Mesenteric fat pad (tissue), 1 donor: ENCODE measurements around the gene MYLIP. TPM values are rescaled to one million over a fixed set of nuclear protein-coding genes. Genes with fewer than 3 reads are reported as not detected.

Experiments
- DNase-seq: peaks from one replicate; pipeline ENCODE4 v3.0.0-alpha.2; 2020; ENCODE audit warnings: low spot score
- total RNA-seq: library from RNA; stranded (reverse); fragmentation: NEBNext Ultra II Directional; extraction: Animal tissue kit (Norgen Biotek cat#: 25700); gene quantifications from one replicate; pipeline ENCODE4 v1.2.1, GENCODE V29; 2021
- donor health status: DM: yes; HTN: yes; CAD: no.

Gene MYLIP
- total RNA-seq, 1 donor from 2014 or later, result 19.7 TPM

- DNase-seq, result no peak
These were observed 21.7 kb upstream of the MYLIP start for GRCh38 chr6:16106991-16107787.

DNA sequence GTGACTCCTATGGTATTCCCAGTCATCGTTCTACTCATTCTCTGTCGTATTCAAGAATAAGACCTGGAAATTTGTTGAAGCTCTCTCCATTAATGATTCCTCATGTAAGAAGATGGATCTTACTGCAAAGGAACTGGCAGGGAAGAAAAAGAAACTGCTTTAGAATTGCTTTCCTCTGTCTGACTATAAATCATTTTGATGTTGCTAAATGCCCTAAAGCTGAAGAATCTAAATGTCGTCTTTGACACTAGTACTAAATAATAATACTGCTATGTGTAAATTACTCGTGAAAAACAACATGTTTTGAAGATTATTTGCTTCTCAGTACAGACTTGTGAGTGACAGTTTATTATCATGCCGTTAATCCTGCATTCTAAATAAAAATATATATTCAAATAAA, 20.5 kb upstream of the MYLIP start:
- DNase-seq, result no peak

DNA sequence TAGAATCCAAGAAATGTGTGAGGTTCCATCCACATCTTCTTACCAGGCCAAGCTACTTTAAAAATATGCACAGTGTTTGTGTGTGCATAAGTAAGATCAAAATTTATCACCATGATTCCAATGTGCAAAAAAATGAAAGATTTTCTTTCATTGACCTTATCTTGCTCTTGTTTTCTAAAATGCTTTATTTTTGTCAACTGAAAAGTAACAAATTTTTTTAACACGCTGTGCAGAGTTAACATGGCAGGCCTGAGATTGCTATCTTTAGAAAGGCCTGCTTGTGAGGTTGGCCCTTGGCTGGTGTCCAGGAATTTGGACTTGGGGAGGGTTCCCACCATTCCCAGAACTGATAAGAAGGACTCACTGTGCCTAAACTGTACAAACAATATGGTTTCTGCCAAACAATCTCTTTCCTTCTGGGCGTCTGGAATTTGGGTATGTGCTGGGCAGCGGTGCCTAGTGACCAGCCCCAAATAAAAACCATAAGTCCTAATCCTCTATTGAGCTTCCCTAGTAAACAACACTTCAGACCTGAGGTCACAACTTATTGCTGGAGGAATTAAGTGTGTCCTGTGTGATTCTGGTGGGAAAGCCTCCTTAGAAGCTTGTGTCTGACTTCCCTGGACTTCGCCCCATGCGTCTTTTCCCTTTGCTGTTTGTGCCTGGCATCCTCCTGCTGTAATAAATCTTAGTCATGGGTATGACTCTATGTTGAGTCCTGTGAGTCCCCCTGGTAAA, 19.8 kb upstream of the MYLIP start:
- no peak for DNase-seq

GRCh38 chr6:16109659-16110305, 19.1 kb upstream of the MYLIP start:
- no peak for DNase-seq

- no peak for DNase-seq
These were observed 10.1 kb upstream of the MYLIP start for GRCh38 chr6:16118825-16119224.

GRCh38 chr6:16121339-16121738, 7.5 kb upstream of the MYLIP start:
- no peak for DNase-seq

DNA sequence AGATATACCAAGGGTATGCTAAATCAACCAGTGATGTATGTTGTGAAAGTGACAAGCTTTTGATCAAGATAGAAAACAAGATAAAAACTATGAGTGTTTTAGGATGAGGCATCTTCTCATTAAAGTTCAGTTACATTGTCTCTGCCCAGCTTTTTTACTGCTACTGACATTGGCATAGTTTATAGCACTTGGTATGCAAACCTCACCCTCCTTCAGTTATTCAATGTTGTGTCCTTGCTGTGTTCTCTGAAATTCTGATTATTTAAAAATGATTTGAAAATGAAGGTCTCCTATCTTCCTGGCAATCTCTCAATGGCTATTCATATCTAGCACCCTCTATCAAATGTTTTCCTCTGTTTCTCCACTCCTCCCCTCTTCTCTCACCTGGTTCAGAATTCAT, 6.7 kb upstream of the MYLIP start:
- DNase-seq, result no peak

GRCh38 chr6:16124198-16125180, 4.4 kb upstream of the MYLIP start:
- DNase-seq, result no peak

DNA sequence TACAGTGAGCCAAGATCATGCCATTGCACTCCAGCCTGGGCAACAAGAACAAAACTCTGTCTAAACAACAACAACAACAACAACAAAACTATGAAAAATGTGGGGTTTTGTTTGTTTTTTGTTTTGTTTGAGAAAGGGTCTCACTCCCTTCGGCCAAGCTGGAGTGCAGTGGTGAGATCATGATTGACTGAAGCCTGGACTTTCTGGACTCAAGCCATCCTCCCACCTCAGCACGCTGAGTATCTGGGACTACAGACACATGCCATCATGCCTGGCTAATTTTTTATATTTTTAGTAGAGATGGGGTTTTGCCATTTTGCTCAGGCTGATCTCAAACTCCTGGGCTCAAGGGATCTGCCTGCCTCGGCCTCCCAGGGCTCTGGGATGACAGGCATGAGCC, 2.8 kb upstream of the MYLIP start:
- no peak for DNase-seq

GRCh38 chr6:16126861-16127260, 2.0 kb upstream of the MYLIP start:
- DNase-seq, result no peak

DNA sequence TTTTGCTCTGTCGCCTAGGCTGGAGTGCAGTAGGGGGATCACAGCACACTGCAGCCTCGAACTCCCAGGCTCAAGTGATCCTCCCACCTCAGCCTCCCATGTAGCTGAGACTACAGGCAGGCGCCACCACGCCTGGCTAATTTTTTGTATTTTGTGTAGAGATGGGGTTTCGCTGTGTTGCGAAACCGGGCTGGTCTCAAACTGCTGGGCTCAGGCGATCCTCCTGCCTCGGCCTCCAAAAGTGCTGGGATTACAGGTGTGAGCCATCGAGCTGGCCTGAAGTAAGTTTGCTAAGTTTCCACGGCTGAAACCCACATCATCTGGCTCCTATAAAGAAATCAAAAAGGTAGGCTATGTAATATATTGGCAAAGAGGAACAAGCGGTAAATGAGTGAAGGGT, 1.4 kb upstream of the MYLIP start:
- DNase-seq, result no peak

- no peak for DNase-seq
These were observed 926 bp downstream of the MYLIP start for GRCh38 chr6:16129623-16130401.

DNA sequence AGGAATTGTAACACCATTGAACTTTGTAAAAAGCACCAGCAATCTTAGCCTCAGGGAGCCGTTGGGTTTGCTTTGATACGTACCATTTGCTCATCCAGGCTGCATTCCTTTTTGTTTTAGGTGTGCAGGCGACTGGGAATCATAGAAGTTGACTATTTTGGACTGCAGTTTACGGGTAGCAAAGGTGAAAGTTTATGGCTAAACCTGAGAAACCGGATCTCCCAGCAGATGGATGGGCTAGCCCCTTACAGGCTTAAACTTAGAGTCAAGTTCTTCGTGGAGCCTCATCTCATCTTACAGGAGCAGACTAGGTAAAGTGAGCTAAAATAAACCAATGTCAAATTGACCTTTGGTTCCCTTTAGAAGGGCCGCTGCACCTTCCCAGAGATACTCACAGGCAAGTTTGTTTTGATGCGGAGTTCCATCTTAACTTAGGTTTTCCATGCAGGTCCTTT, 1.6 kb downstream of the MYLIP start:
- DNase-seq, result no peak

- no peak for DNase-seq
These were observed 2.1 kb downstream of the MYLIP start for GRCh38 chr6:16130932-16131387.

DNA sequence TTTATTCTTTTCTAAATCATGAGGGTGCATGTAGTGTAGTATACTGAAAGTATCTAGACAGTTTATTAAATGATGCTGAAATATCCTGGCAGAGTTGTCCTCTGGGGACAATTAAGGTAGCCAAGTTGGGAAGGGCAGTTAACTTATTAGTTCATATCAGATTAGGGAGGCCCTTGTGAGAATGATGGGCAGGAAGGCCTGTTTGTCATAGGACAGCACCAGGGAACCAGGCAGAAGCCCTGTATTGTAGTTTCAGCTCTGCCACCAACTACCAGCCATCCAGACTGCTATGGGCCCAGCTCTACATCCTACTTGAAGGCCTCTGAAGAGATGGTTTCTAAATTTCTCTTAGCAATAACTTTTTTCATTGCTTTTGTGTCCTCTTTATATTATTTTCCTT, 4.0 kb downstream of the MYLIP start:
- DNase-seq, result no peak

DNA sequence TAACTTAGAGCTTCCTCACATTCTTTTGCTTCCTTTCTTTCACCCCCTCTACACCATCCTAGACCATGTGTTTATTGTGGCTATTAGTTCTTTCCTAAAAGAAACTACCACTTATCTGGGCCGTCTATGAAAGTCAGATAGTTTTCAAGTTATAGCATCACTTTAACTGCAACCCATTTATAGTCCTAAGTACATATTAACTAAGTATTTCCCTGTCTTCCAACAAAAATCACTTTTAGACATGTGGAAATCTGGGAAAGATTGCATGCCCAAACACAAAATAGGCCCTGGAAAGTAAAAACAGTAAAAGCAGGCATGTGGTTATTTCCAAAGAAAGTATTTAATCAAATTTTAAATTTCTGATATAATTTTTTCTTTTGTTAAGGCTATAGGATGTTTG, 5.5 kb downstream of the MYLIP start:
- DNase-seq, result no peak

GRCh38 chr6:16135066-16135465, 6.2 kb downstream of the MYLIP start:
- DNase-seq, result no peak

GRCh38 chr6:16136091-16136490, 7.2 kb downstream of the MYLIP start:
- no peak for DNase-seq

DNA sequence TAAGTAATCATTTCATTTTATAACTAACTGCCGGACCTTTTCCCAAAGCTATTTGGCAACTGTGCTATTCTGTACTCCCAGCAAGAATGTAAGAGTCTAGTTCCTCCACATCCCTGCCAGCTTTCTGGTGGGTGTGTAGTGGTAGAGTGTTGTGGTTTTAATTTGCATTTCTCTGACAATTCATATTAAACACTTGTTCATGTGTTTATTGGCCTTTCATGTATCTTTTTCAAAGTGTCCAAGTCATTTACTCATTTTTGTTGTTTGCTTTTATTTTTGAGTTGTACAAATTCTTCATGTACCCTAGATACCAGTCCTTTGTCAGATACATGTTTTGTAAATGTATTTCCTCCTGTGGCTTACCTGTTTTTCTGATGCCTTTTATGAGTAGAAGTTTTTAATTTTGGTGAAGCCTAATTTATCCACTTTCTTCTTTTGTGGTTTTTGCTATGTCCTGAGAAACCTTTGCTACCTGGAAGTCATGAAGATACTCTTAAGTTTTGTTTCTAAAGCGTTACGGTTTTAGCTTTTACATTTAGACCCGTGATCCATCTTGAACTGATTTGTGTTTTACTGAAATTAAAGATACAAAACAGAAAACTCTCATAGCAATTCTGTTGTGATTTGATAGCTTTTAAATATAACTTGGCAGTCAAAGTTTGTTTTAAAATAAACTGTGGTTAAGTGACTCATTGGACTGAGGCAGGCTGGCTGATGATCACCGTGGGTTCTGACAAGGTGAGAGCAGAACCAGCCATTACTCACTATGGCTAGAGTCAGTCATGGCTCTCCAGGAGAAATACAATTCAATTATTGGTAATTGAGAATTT, 8.0 kb downstream of the MYLIP start:
- no peak for DNase-seq
